ENCODE measurements around the gene STRAP.

STRAP gene

DNA sequence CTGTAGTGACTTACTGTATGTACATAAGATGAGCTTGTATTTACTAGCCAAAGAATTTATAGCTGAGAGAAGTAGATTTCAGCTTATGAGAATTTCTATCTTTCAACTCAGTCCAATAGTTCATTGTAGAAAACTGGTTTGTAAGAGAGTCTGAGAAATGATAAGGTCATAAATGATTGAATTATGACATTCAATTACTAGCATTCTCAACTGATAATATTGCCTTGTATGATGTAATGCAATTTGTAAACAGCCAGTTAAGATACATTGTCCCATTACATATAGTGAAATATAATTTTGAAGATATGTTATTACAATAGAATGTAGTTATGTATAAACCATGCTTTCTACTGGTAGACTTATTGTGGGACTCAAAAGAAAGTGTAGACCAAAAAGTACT, 42.5 kb upstream of the STRAP start:
- Histone ChIP-seq H3K27ac (ENCODE audit: poor library complexity, severe bottlenecking) (no peak overlapping the region), H3K36me3 (ENCODE audit: low read depth) (no peaks in the 10 kb centered on the region), H3K4me1 (ENCODE audit: insufficient read depth, poor library complexity, severe bottlenecking) (no peaks in the 10 kb centered on the region), H3K9me3 (ENCODE audit: severe bottlenecking) (no peaks in the 10 kb centered on the region), H3K4me3 (ENCODE audit: severe bottlenecking) (no peak overlapping the region), H3K27me3 (ENCODE audit: insufficient read depth, poor library complexity, severe bottlenecking) (no peaks in the 10 kb centered on the region)
- TF ChIP-seq, protein P1, sequence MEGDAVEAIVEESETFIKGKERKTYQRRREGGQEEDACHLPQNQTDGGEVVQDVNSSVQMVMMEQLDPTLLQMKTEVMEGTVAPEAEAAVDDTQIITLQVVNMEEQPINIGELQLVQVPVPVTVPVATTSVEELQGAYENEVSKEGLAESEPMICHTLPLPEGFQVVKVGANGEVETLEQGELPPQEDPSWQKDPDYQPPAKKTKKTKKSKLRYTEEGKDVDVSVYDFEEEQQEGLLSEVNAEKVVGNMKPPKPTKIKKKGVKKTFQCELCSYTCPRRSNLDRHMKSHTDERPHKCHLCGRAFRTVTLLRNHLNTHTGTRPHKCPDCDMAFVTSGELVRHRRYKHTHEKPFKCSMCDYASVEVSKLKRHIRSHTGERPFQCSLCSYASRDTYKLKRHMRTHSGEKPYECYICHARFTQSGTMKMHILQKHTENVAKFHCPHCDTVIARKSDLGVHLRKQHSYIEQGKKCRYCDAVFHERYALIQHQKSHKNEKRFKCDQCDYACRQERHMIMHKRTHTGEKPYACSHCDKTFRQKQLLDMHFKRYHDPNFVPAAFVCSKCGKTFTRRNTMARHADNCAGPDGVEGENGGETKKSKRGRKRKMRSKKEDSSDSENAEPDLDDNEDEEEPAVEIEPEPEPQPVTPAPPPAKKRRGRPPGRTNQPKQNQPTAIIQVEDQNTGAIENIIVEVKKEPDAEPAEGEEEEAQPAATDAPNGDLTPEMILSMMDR (IDR thresholded peaks at IDR 0.05; ENCODE audit: poor library complexity, severe bottlenecking): no peak
- ATAC-seq (ENCODE audit: low read depth) (no peak), DNase-seq (ENCODE audit: low spot score) (no peak)

DNA sequence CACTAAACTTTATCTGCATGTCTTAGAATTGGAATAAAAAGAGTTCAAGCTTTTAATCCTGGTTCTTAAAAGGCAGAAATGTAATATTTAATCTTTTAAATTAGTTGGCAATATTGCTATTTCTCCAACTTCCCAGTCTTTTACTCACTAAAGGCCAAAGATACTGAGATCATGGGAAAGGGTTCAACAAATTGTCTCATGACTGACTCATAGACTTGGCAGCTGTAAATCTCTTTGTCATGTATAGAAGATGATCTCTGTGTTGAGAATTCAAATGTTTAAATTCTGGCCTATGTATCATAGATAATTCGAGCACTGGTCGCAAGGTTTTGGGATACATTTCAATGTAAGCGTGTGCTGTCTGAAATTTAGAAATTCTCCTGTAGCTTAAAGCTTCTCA, 40.1 kb upstream of the STRAP start:
- no peaks in the 10 kb centered on the region for H3K4me1 ChIP-seq (ENCODE audit: insufficient read depth, poor library complexity, severe bottlenecking)
- TF ChIP-seq, protein P1 (IDR thresholded peaks at IDR 0.05; ENCODE audit: poor library complexity, severe bottlenecking): no peak
- H3K27ac ChIP-seq (ENCODE audit: poor library complexity, severe bottlenecking): no peak overlapping the region
- no peak for DNase-seq (ENCODE audit: low spot score)
- H3K4me3 ChIP-seq (ENCODE audit: severe bottlenecking): no peak overlapping the region
- no peaks in the 10 kb centered on the region for H3K36me3 ChIP-seq (ENCODE audit: low read depth)
- H3K9me3 ChIP-seq (ENCODE audit: severe bottlenecking): no peaks in the 10 kb centered on the region
- H3K27me3 ChIP-seq (ENCODE audit: insufficient read depth, poor library complexity, severe bottlenecking): no peaks in the 10 kb centered on the region
- no peak for ATAC-seq (ENCODE audit: low read depth)

DNA sequence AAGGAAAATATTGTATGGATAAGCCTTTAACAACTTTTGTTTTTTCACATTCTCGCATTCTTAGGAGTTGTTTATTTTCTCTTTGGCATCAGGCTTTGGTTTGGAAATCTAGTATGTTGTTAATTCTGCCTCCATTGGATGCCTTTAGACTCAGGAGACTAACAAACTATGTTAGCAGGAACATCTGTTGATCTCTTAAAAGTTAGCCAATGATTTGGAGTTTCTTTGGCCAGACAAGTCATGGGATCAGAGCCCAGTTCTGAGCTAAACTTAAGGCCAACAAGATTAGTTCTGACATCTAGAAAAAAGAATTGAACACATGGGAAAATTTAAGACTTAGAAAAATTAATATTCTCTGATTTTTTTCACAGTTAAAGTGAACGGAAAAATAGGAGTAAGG, 35.3 kb upstream of the STRAP start:
- Histone ChIP-seq H3K9me3 (ENCODE audit: severe bottlenecking) (no peaks in the 10 kb centered on the region), H3K4me1 (ENCODE audit: insufficient read depth, poor library complexity, severe bottlenecking) (no peaks in the 10 kb centered on the region), H3K4me3 (ENCODE audit: severe bottlenecking) (no peak overlapping the region), H3K27me3 (ENCODE audit: insufficient read depth, poor library complexity, severe bottlenecking) (no peaks in the 10 kb centered on the region), H3K36me3 (ENCODE audit: low read depth) (no peaks in the 10 kb centered on the region), H3K27ac (ENCODE audit: poor library complexity, severe bottlenecking) (no peak overlapping the region)
- TF ChIP-seq, protein P1 (IDR thresholded peaks at IDR 0.05; ENCODE audit: poor library complexity, severe bottlenecking): no peak
- ATAC-seq (ENCODE audit: low read depth): no peak
- DNase-seq (ENCODE audit: low spot score): no peak

DNA sequence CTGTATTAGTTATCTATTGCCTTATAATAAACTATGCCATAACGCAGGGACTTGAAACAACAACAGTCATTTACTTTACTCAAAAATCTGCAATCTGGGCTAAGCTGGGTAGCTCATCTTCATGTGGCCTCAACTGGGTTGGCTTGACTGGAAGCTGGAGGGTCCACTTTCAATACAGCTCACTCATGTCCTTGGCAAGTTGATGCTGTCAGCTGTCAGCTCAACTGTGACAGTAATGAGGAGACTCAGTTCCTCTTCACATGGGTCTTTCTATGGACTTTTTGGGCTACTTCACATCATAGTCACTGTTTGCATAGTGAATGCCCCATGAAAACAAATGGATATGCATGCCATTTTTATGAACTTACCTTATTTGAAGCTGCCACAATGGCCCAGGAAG, 33.6 kb upstream of the STRAP start:
- Histone ChIP-seq H3K27me3 (ENCODE audit: insufficient read depth, poor library complexity, severe bottlenecking) (no peaks in the 10 kb centered on the region), H3K4me1 (ENCODE audit: insufficient read depth, poor library complexity, severe bottlenecking) (peaks cover 7% of the 10 kb centered on the region), H3K4me3 (ENCODE audit: severe bottlenecking) (no peak overlapping the region), H3K27ac (ENCODE audit: poor library complexity, severe bottlenecking) (no peak overlapping the region), H3K36me3 (ENCODE audit: low read depth) (no peaks in the 10 kb centered on the region), H3K9me3 (ENCODE audit: severe bottlenecking) (no peaks in the 10 kb centered on the region)
- DNase-seq (ENCODE audit: low spot score): no peak
- TF ChIP-seq, protein P1 (IDR thresholded peaks at IDR 0.05; ENCODE audit: poor library complexity, severe bottlenecking): no peak
- ATAC-seq (ENCODE audit: low read depth): no peak

DNA sequence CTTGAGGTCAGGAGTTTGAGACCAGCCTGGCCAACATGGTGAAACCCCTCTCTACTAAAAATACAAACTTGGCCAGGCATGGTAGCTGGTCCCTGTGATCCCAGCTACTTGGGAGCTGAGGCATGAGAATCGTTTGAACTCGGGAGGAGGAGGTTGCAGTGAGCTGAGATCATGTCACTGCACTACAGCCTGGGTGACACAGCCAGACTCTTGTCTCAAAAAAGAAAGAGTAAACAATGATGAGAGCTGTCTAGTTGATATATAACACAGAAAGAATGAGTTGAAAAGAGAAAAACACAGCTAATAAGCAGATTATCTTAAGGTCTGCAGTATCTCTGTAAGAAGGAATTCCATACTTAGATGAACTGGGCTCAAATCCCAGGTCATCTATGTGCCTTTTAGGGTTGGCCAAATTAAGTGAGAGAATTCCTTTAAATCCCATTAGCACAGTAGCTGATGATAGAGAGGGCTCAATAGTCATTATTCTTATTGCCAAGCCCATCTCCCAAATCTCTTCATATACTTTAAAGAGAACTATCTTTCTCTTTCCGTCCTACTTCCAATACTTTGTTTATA, 31.1 kb upstream of the STRAP start:
- no peak for ATAC-seq (ENCODE audit: low read depth)
- Histone ChIP-seq H3K36me3 (ENCODE audit: low read depth) (no peaks in the 10 kb centered on the region), H3K4me3 (ENCODE audit: severe bottlenecking) (no peak overlapping the region), H3K27ac (ENCODE audit: poor library complexity, severe bottlenecking) (no peak overlapping the region), H3K9me3 (ENCODE audit: severe bottlenecking) (no peaks in the 10 kb centered on the region), H3K4me1 (ENCODE audit: insufficient read depth, poor library complexity, severe bottlenecking) (peaks cover 16% of the 10 kb centered on the region), H3K27me3 (ENCODE audit: insufficient read depth, poor library complexity, severe bottlenecking) (no peaks in the 10 kb centered on the region)
- DNase-seq (ENCODE audit: low spot score): no peak
- TF ChIP-seq, protein P1 (IDR thresholded peaks at IDR 0.05; ENCODE audit: poor library complexity, severe bottlenecking): no peak

All from RWPE2 (cell line).